Uterus (tissue), 4 donors: Measurements from ENCODE around the gene DHX30. TPM values are rescaled to one million over a fixed set of nuclear protein-coding genes. Genes with fewer than 3 reads are reported as not detected.

Experiments
- DNase-seq, 2 donors: peaks; one replicate each; pipeline ENCODE4 v3.0.0-alpha.2; 2019 to 2020
- H3K27ac ChIP-seq, 2 donors: fragments of 200-600 bp; sonication (generic); 1 replicate in 1 of 2; 2 replicates in 1 of 2; pipeline ENCODE4 v1.5.1; 2016 to 2018
- H3K27me3 ChIP-seq, 2 donors: fragments of 200-600 bp; sonication (generic); one replicate each; pipeline ENCODE4 v1.5.1; 2018 to 2019; ENCODE audit warnings: control low read depth in 1 of 2
- H3K36me3 ChIP-seq, 2 donors: fragments of 200-600 bp; sonication (generic); one replicate each; pipeline ENCODE4 v1.5.1; 2019; ENCODE audit warnings: control low read depth in 1 of 2
- H3K4me1 ChIP-seq, 2 donors: fragments of 200-600 bp; sonication (generic); one replicate each; pipeline ENCODE4 v1.5.1; 2018 to 2019; ENCODE audit warnings: control low read depth in 1 of 2
- H3K4me3 ChIP-seq, 2 donors: fragments of 200-600 bp; sonication (generic); 1 replicate in 1 of 2; 2 replicates in 1 of 2; pipeline ENCODE4 v1.5.1; 2018 to 2019; ENCODE audit warnings: mild to moderate bottlenecking in 1 of 2
- H3K9me3 ChIP-seq, 2 donors: fragments of 200-600 bp; sonication (generic); one replicate each; pipeline ENCODE4 v1.5.1; 2019; ENCODE audit warnings: control low read depth in 1 of 2
- POLR2A ChIP-seq, 2 donors: fragments of 450-650 bp; IDR thresholded peaks; one replicate each; pipeline ENCODE4 v1.6.1; 2016; ENCODE audit warnings: antibody characterized with exemption in 2 of 2, mild to moderate bottlenecking in 1 of 2, moderate library complexity in 1 of 2
- intact Hi-C: fragments of 100-400 bp; cut with DNase I; formaldehyde crosslinking; loops from one replicate; pipeline ENCODE4 v1.15.1; 2023; ENCODE audit warnings: low total_unique reads
- total RNA-seq, 4 donors: library from RNA; depleted of rRNA in 3 of 4; stranded (reverse); fragments of >200 nt in 3 of 4; gene quantifications; one replicate each; pipeline versions ENCODE4 v1.1.0 to v1.2.4, GENCODE V29; 2014 to 2023
- TF ChIP-seq, protein P1 (sequence below), 4 experiments: fragments of 200-600 bp in 2 of 4; fragments of 450-650 bp in 2 of 4; sonication (generic) in 2 of 4; IDR thresholded peaks; one replicate each; pipeline ENCODE4 v1.5.1; 2016 to 2019; ENCODE audit warnings: antibody characterized with exemption in 4 of 4, mild to moderate bottlenecking in 2 of 4, moderate library complexity in 1 of 4
- donor health status: DM: yes; HTN: yes; CAD: no.

DHX30 gene
- total RNA-seq, 4 donors from 2014 or later = 21.5 to 78.6 (median 55.7) TPM

DNA sequence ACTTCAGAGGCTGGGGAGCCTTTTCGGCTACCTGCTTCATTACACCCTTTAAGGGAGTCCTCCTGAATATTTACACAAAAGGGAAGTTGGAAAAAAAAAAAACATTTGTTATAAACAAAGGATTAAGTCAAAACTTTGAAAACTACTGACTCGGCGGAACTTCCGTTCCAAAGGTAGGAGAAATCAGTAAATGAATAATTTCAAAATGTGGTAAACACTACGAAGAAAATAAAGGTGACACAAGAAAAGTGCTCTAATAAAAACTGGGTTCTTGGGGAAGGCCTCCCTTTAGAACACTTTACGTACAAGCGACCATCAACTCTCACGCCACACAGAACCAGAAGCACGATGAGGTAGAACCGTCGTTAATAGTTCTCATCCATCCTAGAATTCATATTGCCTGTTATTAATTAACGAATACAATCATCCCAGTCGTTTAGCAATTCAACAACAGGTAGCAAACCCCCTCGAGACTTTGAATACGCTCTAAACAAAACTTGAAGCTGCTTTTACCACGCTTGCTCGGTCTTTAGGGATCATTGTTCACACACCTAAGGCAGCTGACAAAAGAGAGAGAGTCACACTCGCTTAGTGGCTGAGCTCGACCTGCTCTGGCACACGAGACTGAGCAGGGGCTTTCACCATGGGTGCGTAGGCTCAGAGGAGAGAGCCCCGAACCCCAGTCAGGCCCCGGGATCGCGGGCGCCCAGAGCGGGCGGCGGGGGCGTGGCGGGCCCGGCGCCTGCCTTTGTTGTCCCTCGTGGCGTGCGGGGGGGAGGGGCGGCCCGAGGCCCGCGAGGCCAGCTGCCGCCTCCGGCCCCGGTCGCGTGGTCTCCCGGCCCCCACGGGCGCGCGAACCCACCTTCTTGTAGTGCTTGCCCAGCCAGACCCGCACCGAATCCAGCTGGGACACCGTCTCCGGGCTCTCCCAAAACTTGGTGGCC is 21.9 kb upstream of the DHX30 start:
- peak overlapping the region; percentile 94 to 96 for H3K27ac ChIP-seq
- no peaks in the 10 kb centered on the region for H3K9me3 ChIP-seq
- no peaks in the 10 kb centered on the region for H3K4me1 ChIP-seq
- DNase-seq = peak in 1 of 2 donors; percentile 53
- intact Hi-C loops = no loop called here
- TF ChIP-seq, protein P1, sequence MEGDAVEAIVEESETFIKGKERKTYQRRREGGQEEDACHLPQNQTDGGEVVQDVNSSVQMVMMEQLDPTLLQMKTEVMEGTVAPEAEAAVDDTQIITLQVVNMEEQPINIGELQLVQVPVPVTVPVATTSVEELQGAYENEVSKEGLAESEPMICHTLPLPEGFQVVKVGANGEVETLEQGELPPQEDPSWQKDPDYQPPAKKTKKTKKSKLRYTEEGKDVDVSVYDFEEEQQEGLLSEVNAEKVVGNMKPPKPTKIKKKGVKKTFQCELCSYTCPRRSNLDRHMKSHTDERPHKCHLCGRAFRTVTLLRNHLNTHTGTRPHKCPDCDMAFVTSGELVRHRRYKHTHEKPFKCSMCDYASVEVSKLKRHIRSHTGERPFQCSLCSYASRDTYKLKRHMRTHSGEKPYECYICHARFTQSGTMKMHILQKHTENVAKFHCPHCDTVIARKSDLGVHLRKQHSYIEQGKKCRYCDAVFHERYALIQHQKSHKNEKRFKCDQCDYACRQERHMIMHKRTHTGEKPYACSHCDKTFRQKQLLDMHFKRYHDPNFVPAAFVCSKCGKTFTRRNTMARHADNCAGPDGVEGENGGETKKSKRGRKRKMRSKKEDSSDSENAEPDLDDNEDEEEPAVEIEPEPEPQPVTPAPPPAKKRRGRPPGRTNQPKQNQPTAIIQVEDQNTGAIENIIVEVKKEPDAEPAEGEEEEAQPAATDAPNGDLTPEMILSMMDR (IDR thresholded peaks at IDR 0.05) = no peak
- no peak for TF ChIP-seq POLR2A (IDR thresholded peaks at IDR 0.05)
- no peaks in the 10 kb centered on the region for H3K27me3 ChIP-seq
- H3K4me3 ChIP-seq = peak overlapping the region; percentile 88 to 91
- H3K36me3 ChIP-seq = no peaks in the 10 kb centered on the region

DNA sequence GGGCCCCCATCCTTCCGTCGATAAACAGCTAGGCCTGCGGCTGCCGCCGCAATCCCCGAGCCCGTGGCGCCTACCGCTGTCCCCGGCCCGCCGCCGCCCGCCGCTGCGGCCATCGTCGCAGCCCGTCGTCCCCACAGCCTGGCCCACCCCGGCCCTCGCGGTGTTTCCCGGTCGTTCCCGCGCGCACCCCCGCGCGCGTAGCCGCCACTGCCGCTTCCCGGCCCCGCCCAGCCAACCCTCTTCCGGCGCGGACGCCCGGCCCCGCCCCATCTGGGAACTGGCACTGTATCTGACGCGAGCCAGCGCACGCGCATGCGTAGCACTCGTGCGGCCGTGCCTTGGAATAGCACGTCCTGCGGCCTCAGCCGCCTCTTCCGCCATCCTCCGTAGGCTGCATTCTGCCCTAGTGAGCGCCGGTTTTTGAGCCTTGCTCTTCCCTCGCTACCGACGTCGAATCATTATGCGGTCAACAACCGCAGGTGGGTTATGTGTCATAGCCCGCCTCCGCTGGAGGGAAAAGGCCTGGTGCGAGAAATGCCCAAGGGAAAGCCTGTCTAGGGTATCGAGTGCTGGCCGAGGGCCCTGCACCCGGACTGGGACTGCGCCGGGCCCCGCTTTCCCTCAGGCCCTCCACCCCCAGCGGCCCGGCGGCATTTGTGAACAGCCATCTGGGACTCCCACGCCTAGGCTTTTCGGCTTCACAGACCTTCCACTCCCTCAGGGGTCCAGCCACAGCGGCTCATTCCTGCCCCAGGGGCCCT is 21.1 kb upstream of the DHX30 start, which contains the start of gene SMARCC1:
Gene SMARCC1 (minus strand): TSS at position 209 of the 761 bp plus-strand sequence. CDS start 96 bp downstream, at position 113.
- no peaks in the 10 kb centered on the region for H3K9me3 ChIP-seq
- H3K4me1 ChIP-seq = no peaks in the 10 kb centered on the region
- peak within 1 kb of the TSS; percentile 94 to 96 for H3K27ac ChIP-seq
- peak; percentile 83 to 95 for TF ChIP-seq POLR2A (IDR thresholded peaks at IDR 0.05)
- TF ChIP-seq, protein P1 (IDR thresholded peaks at IDR 0.05) = peak in 3 of 4 experiments; percentile 5 to 55 (median 19)
- DNase-seq = peak; percentile 96 to 98
- intact Hi-C loops = no loop called here
- no peaks in the 10 kb centered on the region for H3K36me3 ChIP-seq
- H3K27me3 ChIP-seq = no peaks in the 10 kb centered on the region
- peak within 1 kb of the TSS; percentile 88 to 91 for H3K4me3 ChIP-seq

DNA sequence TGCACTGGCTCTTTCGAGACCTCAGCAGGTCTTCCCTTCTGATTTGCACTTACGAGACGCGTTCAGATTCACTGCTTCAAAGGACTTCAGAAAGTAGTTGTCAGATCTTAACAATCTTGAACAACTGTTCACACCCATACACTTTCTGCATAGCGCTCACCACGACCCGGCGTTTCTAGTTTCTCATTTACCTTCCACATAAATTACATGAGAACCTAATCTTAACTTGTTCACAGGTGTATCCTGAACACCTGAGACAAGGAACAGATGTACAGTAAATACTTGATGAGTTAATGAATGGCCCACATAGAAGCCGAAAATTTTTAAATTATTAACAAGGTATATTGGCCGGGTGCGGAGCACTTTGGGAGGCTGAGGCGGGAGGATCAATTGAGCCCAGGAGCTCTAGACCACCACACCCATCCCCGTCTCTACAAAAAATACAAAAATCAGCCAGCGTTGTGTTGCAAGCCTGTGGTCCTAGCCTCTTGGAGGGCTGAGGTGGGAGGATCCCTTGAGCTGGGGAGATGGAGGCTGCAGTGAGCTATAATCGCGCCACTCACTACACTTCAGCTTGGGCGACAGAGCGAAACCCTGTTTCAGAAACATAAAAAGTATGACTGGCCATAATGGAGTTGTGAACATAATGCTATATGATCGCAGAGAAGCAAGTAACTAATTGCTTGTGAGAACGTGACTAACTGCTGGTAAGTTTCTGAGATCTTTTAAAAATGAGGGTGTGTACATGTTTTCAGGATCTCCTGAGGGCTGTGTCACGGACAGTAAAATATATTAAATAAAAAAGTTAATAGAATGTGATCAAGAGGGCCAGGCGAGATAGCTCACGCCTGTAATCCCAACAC is 20.3 kb upstream of the DHX30 start:
- DNase-seq = no peak

DNA sequence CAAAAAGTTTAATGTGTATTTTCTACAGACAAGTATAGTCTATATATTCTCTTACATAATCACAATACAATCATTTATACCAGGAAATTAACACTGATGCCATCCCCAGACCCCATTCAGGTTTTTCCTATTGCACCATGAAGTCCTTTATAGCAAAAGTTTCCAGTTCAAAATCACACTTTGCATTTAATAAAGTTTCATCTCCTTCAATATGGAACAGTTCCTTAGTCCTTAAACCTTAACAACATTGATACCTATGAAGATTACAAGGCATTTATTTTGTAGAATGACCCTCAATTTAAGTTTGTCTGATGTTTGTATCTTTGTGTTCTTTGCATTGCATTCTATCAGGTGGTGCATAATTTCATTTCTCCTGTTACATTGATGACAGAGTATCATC is 19.3 kb upstream of the DHX30 start:
- no peak overlapping the region for H3K4me3 ChIP-seq
- no peak for TF ChIP-seq POLR2A (IDR thresholded peaks at IDR 0.05)
- TF ChIP-seq, protein P1 (IDR thresholded peaks at IDR 0.05) = no peak
- no peak overlapping the region for H3K27ac ChIP-seq
- no peaks in the 10 kb centered on the region for H3K9me3 ChIP-seq
- no peaks in the 10 kb centered on the region for H3K36me3 ChIP-seq
- intact Hi-C loops = no loop called here
- no peaks in the 10 kb centered on the region for H3K4me1 ChIP-seq
- DNase-seq = no peak
- H3K27me3 ChIP-seq = no peaks in the 10 kb centered on the region

More for the DNA sequence above, 20.3 kb upstream of the DHX30 start:
- no peaks in the 10 kb centered on the region for H3K36me3 ChIP-seq
- intact Hi-C loops = no loop called here
- no peaks in the 10 kb centered on the region for H3K27me3 ChIP-seq
- H3K4me3 ChIP-seq = peak overlapping the region; percentile 88 to 91
- no peaks in the 10 kb centered on the region for H3K9me3 ChIP-seq
- H3K4me1 ChIP-seq = no peaks in the 10 kb centered on the region
- no peak for TF ChIP-seq POLR2A (IDR thresholded peaks at IDR 0.05)
- TF ChIP-seq, protein P1 (IDR thresholded peaks at IDR 0.05) = no peak
- peak overlapping the region; percentile 94 to 96 for H3K27ac ChIP-seq
